Measurements from ENCODE around the gene FARSB. TPM values are rescaled to one million over a fixed set of nuclear protein-coding genes. Genes with fewer than 3 reads are reported as not detected.
A peak's percentile ranks its signal among the peaks of the same experiment; 100 is the strongest.

FARSB gene
- total RNA-seq, 1 experiment from 2014 or later = 31.0 TPM

DNA sequence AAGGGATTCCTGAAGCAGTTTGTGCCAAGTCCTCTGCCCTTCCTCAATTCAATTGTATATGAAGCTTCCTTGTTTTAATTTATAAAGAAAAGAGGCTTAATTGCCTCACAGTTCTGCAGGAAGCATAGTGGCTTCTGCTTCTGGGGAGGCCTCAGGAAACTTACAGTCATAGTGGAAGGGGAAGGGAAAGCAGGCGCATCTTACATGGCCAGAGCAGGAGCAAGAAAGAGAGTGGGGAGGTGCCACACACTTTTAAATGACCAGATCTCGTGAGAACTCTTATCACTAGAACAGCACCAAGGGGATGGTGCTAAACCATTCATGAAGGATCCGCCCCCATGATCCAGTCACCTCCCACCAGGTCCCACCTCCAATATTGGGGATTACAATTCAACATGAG, 117.4 kb downstream of the FARSB start (continued):
- TF ChIP-seq, protein P1, sequence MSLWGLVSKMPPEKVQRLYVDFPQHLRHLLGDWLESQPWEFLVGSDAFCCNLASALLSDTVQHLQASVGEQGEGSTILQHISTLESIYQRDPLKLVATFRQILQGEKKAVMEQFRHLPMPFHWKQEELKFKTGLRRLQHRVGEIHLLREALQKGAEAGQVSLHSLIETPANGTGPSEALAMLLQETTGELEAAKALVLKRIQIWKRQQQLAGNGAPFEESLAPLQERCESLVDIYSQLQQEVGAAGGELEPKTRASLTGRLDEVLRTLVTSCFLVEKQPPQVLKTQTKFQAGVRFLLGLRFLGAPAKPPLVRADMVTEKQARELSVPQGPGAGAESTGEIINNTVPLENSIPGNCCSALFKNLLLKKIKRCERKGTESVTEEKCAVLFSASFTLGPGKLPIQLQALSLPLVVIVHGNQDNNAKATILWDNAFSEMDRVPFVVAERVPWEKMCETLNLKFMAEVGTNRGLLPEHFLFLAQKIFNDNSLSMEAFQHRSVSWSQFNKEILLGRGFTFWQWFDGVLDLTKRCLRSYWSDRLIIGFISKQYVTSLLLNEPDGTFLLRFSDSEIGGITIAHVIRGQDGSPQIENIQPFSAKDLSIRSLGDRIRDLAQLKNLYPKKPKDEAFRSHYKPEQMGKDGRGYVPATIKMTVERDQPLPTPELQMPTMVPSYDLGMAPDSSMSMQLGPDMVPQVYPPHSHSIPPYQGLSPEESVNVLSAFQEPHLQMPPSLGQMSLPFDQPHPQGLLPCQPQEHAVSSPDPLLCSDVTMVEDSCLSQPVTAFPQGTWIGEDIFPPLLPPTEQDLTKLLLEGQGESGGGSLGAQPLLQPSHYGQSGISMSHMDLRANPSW (CRISPR knock-in tag; conservative IDR thresholded peaks at IDR 0.05; ENCODE audit: low read depth) = no peak
- no peak for TF ChIP-seq TCF7 (CRISPR knock-in tag; IDR thresholded peaks at IDR 0.05; ENCODE audit: low read depth)
- TF ChIP-seq, protein P2, sequence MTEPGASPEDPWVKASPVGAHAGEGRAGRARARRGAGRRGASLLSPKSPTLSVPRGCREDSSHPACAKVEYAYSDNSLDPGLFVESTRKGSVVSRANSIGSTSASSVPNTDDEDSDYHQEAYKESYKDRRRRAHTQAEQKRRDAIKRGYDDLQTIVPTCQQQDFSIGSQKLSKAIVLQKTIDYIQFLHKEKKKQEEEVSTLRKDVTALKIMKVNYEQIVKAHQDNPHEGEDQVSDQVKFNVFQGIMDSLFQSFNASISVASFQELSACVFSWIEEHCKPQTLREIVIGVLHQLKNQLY (CRISPR knock-in tag; IDR thresholded peaks at IDR 0.05) = no peak
- TF ChIP-seq, protein P3, sequence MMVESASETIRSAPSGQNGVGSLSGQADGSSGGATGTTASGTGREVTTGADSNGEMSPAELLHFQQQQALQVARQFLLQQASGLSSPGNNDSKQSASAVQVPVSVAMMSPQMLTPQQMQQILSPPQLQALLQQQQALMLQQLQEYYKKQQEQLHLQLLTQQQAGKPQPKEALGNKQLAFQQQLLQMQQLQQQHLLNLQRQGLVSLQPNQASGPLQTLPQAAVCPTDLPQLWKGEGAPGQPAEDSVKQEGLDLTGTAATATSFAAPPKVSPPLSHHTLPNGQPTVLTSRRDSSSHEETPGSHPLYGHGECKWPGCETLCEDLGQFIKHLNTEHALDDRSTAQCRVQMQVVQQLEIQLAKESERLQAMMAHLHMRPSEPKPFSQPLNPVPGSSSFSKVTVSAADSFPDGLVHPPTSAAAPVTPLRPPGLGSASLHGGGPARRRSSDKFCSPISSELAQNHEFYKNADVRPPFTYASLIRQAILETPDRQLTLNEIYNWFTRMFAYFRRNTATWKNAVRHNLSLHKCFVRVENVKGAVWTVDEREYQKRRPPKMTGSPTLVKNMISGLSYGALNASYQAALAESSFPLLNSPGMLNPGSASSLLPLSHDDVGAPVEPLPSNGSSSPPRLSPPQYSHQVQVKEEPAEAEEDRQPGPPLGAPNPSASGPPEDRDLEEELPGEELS (CRISPR knock-in tag; IDR thresholded peaks at IDR 0.05) = no peak
- TF ChIP-seq ZNF138 (CRISPR knock-in tag; conservative IDR thresholded peaks at IDR 0.05) = no peak
- TF ChIP-seq FOXJ3 (CRISPR knock-in tag; IDR thresholded peaks at IDR 0.05; ENCODE audit: borderline replicate concordance) = no peak
- TF ChIP-seq PRRX2 (CRISPR knock-in tag; IDR thresholded peaks at IDR 0.05) = no peak
- no peak for TF ChIP-seq ZNF671 (CRISPR knock-in tag; IDR thresholded peaks at IDR 0.05)

DNA sequence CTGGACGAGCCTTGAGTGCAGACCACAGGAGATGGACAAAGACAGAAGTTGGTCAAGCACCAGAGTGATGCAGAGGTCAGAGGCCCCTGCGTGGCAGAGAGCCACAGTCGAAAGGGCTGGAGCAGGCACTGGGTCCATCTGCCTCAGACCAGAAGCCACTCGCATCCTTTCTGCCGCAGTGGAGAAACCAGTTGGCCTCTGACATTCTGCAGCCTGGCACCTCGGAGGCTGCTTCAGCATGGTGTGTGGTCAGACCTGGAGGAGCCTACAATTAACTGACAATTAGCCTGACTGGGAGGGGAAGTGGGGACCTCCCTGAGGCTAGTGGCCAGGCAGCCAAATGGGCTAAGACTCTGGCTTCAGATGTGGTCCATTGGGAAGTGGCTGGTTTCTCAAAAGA, 120.4 kb downstream of the FARSB start:
- TF ChIP-seq SOX15 (CRISPR knock-in tag; IDR thresholded peaks at IDR 0.05) (no peak), GTF2I (CRISPR knock-in tag; conservative IDR thresholded peaks at IDR 0.05) (no peak), ZNF423 (CRISPR knock-in tag; IDR thresholded peaks at IDR 0.05) (no peak), NFATC4 (CRISPR knock-in tag; IDR thresholded peaks at IDR 0.05) (no peak), ZNF416 (CRISPR knock-in tag; IDR thresholded peaks at IDR 0.05) (no peak), FOXP1 (CRISPR knock-in tag; IDR thresholded peaks at IDR 0.05; ENCODE audit: borderline replicate concordance) (no peak)
- TF ChIP-seq, protein P4, sequence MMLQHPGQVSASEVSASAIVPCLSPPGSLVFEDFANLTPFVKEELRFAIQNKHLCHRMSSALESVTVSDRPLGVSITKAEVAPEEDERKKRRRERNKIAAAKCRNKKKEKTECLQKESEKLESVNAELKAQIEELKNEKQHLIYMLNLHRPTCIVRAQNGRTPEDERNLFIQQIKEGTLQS (CRISPR knock-in tag; conservative IDR thresholded peaks at IDR 0.05) = no peak
- TF ChIP-seq, protein P5, sequence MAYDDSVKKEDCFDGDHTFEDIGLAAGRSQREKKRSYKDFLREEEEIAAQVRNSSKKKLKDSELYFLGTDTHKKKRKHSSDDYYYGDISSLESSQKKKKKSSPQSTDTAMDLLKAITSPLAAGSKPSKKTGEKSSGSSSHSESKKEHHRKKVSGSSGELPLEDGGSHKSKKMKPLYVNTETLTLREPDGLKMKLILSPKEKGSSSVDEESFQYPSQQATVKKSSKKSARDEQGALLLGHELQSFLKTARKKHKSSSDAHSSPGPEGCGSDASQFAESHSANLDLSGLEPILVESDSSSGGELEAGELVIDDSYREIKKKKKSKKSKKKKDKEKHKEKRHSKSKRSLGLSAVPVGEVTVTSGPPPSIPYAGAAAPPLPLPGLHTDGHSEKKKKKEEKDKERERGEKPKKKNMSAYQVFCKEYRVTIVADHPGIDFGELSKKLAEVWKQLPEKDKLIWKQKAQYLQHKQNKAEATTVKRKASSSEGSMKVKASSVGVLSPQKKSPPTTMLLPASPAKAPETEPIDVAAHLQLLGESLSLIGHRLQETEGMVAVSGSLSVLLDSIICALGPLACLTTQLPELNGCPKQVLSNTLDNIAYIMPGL (CRISPR knock-in tag; IDR thresholded peaks at IDR 0.05) = no peak
- TF ChIP-seq, protein P6, sequence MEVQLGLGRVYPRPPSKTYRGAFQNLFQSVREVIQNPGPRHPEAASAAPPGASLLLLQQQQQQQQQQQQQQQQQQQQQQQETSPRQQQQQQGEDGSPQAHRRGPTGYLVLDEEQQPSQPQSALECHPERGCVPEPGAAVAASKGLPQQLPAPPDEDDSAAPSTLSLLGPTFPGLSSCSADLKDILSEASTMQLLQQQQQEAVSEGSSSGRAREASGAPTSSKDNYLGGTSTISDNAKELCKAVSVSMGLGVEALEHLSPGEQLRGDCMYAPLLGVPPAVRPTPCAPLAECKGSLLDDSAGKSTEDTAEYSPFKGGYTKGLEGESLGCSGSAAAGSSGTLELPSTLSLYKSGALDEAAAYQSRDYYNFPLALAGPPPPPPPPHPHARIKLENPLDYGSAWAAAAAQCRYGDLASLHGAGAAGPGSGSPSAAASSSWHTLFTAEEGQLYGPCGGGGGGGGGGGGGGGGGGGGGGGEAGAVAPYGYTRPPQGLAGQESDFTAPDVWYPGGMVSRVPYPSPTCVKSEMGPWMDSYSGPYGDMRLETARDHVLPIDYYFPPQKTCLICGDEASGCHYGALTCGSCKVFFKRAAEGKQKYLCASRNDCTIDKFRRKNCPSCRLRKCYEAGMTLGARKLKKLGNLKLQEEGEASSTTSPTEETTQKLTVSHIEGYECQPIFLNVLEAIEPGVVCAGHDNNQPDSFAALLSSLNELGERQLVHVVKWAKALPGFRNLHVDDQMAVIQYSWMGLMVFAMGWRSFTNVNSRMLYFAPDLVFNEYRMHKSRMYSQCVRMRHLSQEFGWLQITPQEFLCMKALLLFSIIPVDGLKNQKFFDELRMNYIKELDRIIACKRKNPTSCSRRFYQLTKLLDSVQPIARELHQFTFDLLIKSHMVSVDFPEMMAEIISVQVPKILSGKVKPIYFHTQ (CRISPR knock-in tag; IDR thresholded peaks at IDR 0.05) = no peak
- CTCF ChIA-PET = no interaction called here
- Mint-ChIP-seq H3K4me3 (no peak overlapping the region), H3K36me3 (no peaks in the 10 kb centered on the region; the same call in 1 of the 2 replicates), H3K4me1 (no peaks in the 10 kb centered on the region), H3K27ac (no peak overlapping the region), H3K27me3 (ENCODE audit: low read depth) (no peaks in the 10 kb centered on the region; the same call in 1 of the 2 replicates), H3K9me3 (peaks cover 17% of the 10 kb centered on the region)
- POLR2A ChIA-PET = no interaction called here
- DNase-seq (ENCODE audit: low spot score) (no peak), ATAC-seq (peak; percentile 41)
